BLaER1 treated with 17β-estradiol and CSF1 and Interleukin-3, amounts not matched to agents 10 nM and 100 nM (cell line): ENCODE data around the gene SPINK13.

Source experiments
- H3K27ac ChIP-seq, 11 experiments: shearing (Covaris generic); formaldehyde crosslinking; 2 replicates each; pipeline ENCODE4 v1.8.1; 2022
- H3K27me3 ChIP-seq, 11 experiments: shearing (Covaris generic); formaldehyde crosslinking; 2 replicates each; pipeline ENCODE4 v1.8.1; 2022
- H3K36me3 ChIP-seq, 11 experiments: shearing (Covaris generic); formaldehyde crosslinking; 2 replicates each; pipeline ENCODE4 v1.8.1; 2022
- H3K4me1 ChIP-seq, 10 experiments: shearing (Covaris generic); formaldehyde crosslinking; 2 replicates each; pipeline ENCODE4 v1.8.1; 2022
- H3K4me2 ChIP-seq, 11 experiments: shearing (Covaris generic); formaldehyde crosslinking; 2 replicates each; pipeline ENCODE4 v1.8.1; 2022
- H3K4me3 ChIP-seq, 10 experiments: shearing (Covaris generic); formaldehyde crosslinking; 2 replicates each; pipeline ENCODE4 v1.8.1; 2022
- H3K9ac ChIP-seq, 11 experiments: shearing (Covaris generic); formaldehyde crosslinking; 2 replicates each; pipeline ENCODE4 v1.8.1; 2022
- H3K9me3 ChIP-seq, 11 experiments: shearing (Covaris generic); formaldehyde crosslinking; replicated peaks in 1 of 11; 2 replicates each; pipeline ENCODE4 v1.8.1; 2022
- H4K20me1 ChIP-seq, 11 experiments: shearing (Covaris generic); formaldehyde crosslinking; 2 replicates each; pipeline ENCODE4 v1.8.1; 2022
- Cebpa-rat ChIP-seq, 11 experiments: shearing (Covaris generic); IDR thresholded peaks; 2 replicates each; pipeline ENCODE4 v1.8.1; 2022

SPINK13 gene, protein sequence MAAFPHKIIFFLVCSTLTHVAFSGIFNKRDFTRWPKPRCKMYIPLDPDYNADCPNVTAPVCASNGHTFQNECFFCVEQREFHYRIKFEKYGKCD

DNA sequence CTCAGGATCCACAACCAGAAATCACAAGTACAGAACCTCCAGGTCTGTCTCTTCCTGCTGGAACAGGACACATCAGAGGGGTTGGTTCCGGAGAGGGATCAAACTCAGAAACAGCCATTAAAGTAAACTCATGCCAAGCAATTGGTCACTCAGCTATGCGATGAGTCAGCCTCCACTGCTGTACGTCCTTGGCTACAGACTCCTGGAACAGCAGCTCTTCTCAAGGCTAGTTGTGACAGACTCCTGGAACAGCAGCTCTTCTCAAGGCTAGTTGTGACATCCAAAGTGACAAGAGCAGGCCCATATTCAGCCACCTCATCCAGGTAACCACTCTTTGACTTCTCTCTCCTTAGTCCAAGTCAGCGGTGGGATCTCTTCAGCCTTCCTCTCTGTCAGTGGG is at the start of gene SPINK13:
TSS of gene SPINK13 (plus strand) at position 229 of the 400 bp plus-strand sequence. CDS start 1,279 bp downstream, outside the sequence.
- H4K20me1 ChIP-seq = no peaks in the 10 kb centered on the region
- no peaks in the 10 kb centered on the region for H3K36me3 ChIP-seq
- H3K4me3 ChIP-seq = no peak within 1 kb of the TSS
- no peak within 1 kb of the TSS for H3K27ac ChIP-seq
- H3K9me3 ChIP-seq = peaks cover 0 to 10% (median 6%) of the 10 kb centered on the region in 11 experiments; a peak in 11 of 22 replicates
- no peaks in the 10 kb centered on the region for H3K4me1 ChIP-seq
- H3K4me2 ChIP-seq = no peak within 1 kb of the TSS
- no peak for TF ChIP-seq Cebpa-rat (IDR thresholded peaks at IDR 0.05)
- no peak within 1 kb of the TSS for H3K9ac ChIP-seq
- H3K27me3 ChIP-seq = no peaks in the 10 kb centered on the region

DNA sequence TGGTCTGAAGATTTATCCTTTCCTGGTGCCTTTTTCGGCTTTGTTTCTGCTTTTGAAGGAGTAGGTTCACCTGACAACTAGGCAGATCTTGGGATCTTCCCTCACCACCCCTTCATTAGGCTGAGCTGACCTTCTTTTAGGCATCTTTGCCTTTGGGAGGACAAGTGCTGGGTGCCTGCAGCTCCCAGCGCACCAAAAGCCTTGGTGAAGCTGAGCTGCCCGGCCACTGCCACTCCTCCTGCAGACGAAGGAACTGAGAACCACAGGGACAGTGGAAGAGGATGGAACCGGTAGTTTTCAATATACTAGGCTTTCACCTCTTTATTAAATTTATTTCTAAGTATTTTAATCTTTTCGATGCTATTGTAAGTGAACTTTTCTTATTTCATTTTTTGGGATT is 47.1 kb upstream of the SPINK13 start:
- Histone ChIP-seq H3K4me3 (no peak overlapping the region), H3K9me3 (peaks cover 0 to 6% (median 0%) of the 10 kb centered on the region in 11 experiments; a peak in 1 of 22 replicates), H3K36me3 (no peaks in the 10 kb centered on the region), H3K4me1 (no peaks in the 10 kb centered on the region), H3K4me2 (no peak overlapping the region), H3K27ac (no peak overlapping the region), H3K27me3 (no peaks in the 10 kb centered on the region), H4K20me1 (no peaks in the 10 kb centered on the region), H3K9ac (no peak overlapping the region)
- TF ChIP-seq Cebpa-rat (IDR thresholded peaks at IDR 0.05) = no peak

DNA sequence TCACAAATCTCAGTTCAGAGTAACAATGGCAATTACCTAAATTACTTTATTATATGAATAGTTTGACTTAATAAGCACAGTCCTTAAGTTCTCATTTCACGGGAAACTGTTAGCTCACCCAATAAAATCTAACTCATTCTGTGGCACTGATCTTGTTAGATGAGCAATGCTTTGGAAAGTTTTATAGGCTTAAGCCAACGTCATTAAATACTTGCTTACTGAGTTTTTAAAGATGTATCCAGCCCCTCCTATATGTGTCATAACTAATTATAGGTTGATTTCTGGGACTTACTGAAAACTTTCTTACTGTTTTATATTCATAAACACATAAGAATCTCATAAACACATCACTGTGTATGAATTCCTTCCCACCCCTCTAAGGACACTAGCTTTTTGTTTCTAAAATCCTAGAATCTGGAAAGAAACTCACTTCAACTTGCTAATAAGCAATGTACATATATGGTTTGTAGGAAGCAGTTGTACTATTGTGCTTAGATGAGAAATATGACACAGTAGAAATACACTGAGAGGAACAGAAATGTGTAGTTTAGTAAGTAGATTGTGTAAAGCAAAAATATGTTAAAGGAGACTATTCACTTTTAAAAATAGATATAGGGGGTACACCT is 44.4 kb upstream of the SPINK13 start:
- H3K27me3 ChIP-seq = no peaks in the 10 kb centered on the region

DNA sequence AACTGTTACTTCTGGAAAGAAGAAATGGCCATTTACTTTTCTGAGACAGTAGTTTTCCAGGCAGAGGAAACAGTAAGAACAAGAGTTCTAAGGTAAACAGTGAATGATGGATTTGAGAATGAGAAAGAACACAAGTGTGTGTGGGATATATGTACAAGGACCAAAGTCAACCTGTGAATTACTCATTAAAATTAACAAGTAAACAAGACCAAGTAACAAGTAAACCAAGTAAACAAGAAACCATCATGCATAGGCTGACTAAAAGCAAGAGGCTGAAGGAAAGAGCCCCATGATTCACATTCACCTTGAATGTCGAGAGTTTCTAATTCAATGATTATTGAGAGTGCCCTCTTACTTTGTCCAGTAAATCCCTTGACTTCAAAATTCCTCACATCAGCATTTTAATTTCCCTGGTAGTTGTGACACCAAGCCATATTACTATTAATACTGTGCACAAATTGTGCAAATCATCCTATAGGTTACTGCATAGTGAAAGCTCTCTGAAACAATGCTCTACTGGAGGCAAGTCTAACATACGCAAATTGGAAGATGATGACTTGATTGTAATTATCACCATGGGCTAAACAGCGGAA is 40.1 kb upstream of the SPINK13 start:
- no peaks in the 10 kb centered on the region for H3K9me3 ChIP-seq
- no peaks in the 10 kb centered on the region for H3K36me3 ChIP-seq
- no peak for TF ChIP-seq Cebpa-rat (IDR thresholded peaks at IDR 0.05)
- no peaks in the 10 kb centered on the region for H4K20me1 ChIP-seq
- no peak overlapping the region for H3K4me3 ChIP-seq
- no peaks in the 10 kb centered on the region for H3K4me1 ChIP-seq
- H3K4me2 ChIP-seq = no peak overlapping the region
- no peaks in the 10 kb centered on the region for H3K27me3 ChIP-seq
- no peak overlapping the region for H3K27ac ChIP-seq
- no peak overlapping the region for H3K9ac ChIP-seq

More for the DNA sequence above, 44.4 kb upstream of the SPINK13 start:
- TF ChIP-seq Cebpa-rat (IDR thresholded peaks at IDR 0.05) = no peak
- Histone ChIP-seq H3K4me3 (no peak overlapping the region), H3K27ac (no peak overlapping the region), H3K36me3 (no peaks in the 10 kb centered on the region), H3K4me1 (no peaks in the 10 kb centered on the region), H3K9ac (no peak overlapping the region), H4K20me1 (no peaks in the 10 kb centered on the region), H3K4me2 (no peak overlapping the region), H3K9me3 (no peaks in the 10 kb centered on the region)

DNA sequence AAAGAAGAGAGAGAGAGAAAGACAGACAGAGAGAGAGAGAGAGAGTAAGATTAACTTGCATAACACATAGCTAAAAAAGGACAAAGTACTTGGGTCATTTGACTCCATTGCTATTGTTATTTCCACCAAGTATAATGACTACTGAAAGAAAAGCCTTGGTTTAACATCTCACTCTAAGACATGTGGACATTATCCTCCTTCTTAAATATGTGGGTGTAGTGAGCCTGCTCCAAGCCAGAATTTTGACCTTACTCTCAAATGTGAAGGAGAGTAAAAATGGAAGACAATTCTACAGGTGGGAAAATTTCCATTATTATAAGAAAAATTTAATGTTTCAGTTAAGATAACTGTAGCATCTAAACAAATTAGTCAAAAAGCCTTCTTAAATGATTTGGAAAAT is 38.8 kb upstream of the SPINK13 start:
- H3K4me2 ChIP-seq = no peak overlapping the region

DNA sequence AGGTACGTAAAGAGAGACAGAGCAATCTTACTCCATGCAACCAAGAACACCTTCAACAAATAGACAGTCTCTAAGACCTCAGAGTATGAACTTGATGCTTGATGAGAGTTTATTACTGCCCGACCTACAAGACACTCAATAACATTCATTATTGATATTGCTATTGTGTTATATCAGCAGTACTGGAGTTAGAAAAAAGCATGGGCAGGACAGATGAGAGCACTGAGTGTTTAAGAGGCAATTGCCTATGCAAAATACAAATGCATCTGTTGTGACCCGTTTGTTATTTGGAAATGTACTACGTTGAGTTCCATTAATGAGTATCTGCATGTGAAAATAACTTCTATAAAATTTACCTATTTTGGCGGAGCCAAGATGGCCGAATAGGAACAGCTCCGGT is 38.4 kb upstream of the SPINK13 start:
- Histone ChIP-seq H3K27ac (no peak overlapping the region), H3K4me1 (no peaks in the 10 kb centered on the region), H4K20me1 (no peaks in the 10 kb centered on the region), H3K4me3 (no peak overlapping the region), H3K27me3 (no peaks in the 10 kb centered on the region), H3K4me2 (no peak overlapping the region), H3K9me3 (no peaks in the 10 kb centered on the region), H3K9ac (no peak overlapping the region), H3K36me3 (no peaks in the 10 kb centered on the region)
- no peak for TF ChIP-seq Cebpa-rat (IDR thresholded peaks at IDR 0.05)

More for the DNA sequence above, 38.8 kb upstream of the SPINK13 start:
- no peaks in the 10 kb centered on the region for H3K4me1 ChIP-seq
- no peak overlapping the region for H3K27ac ChIP-seq
- no peak overlapping the region for H3K9ac ChIP-seq
- H3K4me3 ChIP-seq = no peak overlapping the region
- H4K20me1 ChIP-seq = no peaks in the 10 kb centered on the region
- no peaks in the 10 kb centered on the region for H3K36me3 ChIP-seq
- no peak for TF ChIP-seq Cebpa-rat (IDR thresholded peaks at IDR 0.05)
- no peaks in the 10 kb centered on the region for H3K9me3 ChIP-seq
- H3K27me3 ChIP-seq = no peaks in the 10 kb centered on the region

DNA sequence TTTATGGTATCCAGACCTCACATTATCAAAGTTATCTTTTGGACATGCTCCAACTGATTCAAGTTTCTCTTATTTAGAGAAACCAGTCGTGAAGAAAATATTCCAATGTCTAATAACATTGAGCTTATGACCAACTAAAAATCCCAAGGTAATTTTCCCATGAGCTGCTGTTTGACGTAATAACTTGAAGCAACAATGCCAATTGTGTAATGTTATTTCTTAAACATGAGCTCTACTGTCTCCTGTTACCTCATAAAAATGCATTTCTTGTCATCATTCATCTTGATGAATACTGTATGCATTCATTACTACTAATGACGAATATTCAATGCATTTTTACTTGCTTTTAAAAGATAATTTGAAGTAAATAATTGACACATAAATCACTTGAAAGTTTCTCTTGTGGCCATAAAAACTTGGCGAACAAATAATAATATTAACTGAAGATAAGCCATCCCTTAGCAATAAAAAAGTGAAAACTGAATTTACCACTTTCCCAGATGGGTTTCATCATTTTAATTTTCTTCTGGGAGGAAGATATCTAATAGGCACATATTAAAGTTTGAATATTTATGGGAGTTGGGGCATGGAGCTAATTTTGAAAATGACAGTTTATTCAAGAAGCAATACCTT is 30.7 kb upstream of the SPINK13 start:
- Histone ChIP-seq H3K27ac (no peak overlapping the region), H3K9ac (no peak overlapping the region), H3K9me3 (no peaks in the 10 kb centered on the region), H3K4me1 (no peaks in the 10 kb centered on the region), H3K27me3 (no peaks in the 10 kb centered on the region), H3K4me2 (no peak overlapping the region), H3K4me3 (no peak overlapping the region), H4K20me1 (no peaks in the 10 kb centered on the region), H3K36me3 (no peaks in the 10 kb centered on the region)
- no peak for TF ChIP-seq Cebpa-rat (IDR thresholded peaks at IDR 0.05)

DNA sequence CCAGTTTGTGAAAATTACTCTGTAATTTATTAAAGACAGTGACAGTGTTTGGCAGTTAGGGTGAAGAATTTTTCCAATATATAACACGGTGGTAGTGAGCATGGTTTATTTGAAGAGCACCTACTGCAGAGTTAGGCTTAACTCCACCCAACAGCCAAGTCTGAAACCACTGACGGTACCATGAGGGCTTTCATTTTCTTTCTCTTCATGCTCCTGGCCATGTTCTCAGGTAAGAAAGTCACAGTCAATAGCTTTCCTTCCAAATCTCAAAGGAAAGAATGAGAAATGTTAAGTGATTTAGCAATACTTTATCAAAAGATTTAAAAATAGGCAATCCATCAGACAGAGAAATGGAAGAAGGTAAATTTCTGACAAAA is 30.2 kb upstream of the SPINK13 start, which contains the start of gene MARCOL:
TSS of gene MARCOL (plus strand) at position 108 of the 377 bp plus-strand sequence. CDS start at position 181, 73 bp downstream.
- H3K9me3 ChIP-seq = no peaks in the 10 kb centered on the region
- H4K20me1 ChIP-seq = no peaks in the 10 kb centered on the region
- H3K27ac ChIP-seq = no peak within 1 kb of the TSS
- H3K9ac ChIP-seq = no peak within 1 kb of the TSS
- H3K4me3 ChIP-seq = no peak within 1 kb of the TSS
- no peak within 1 kb of the TSS for H3K4me2 ChIP-seq
- TF ChIP-seq Cebpa-rat (IDR thresholded peaks at IDR 0.05) = no peak
- no peaks in the 10 kb centered on the region for H3K27me3 ChIP-seq
- H3K36me3 ChIP-seq = no peaks in the 10 kb centered on the region
- no peaks in the 10 kb centered on the region for H3K4me1 ChIP-seq

DNA sequence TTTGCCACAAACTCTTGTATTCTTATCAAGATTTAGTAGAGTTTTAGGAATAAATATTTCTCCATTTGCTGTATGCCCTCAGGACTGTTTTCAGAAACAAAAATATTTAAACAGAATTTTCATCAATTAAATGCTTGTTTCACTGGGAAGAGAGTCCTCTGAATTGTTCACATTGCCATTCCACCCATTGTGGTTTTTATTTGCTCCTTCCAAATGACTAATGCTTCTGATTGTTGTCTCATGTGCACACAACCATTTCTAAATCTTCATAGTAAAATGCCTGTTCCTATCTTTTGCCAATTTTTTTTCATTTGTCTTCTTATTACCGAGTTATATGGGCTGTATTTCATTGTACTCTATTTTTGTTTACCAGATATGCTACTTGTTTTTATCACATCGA is 19.7 kb upstream of the SPINK13 start:
- no peak for TF ChIP-seq Cebpa-rat (IDR thresholded peaks at IDR 0.05)
- Histone ChIP-seq H3K9ac (no peak overlapping the region), H3K4me1 (no peaks in the 10 kb centered on the region), H3K36me3 (no peaks in the 10 kb centered on the region), H3K27me3 (no peaks in the 10 kb centered on the region), H3K4me3 (no peak overlapping the region), H3K27ac (no peak overlapping the region), H3K4me2 (no peak overlapping the region), H4K20me1 (no peaks in the 10 kb centered on the region), H3K9me3 (peaks cover 0 to 10% (median 0%) of the 10 kb centered on the region in 11 experiments; a peak in 1 of 22 replicates)
